GM04503 (cell line): ENCODE data around the gene ACTN1.

ENCODE experiments used
- DNase-seq: peaks from one replicate; pipeline ENCODE4 v3.0.0-alpha.2; 2012; ENCODE audit warnings: low read depth

ACTN1 gene

GRCh38 chr14:68969278-68970033 is 9.6 kb downstream of the ACTN1 start:
- no peak for DNase-seq

- DNase-seq = no peak
Measured at GRCh38 chr14:68968721-68969120, 10.4 kb downstream of the ACTN1 start.

GRCh38 chr14:68968051-68968450 is 11.1 kb downstream of the ACTN1 start:
- no peak for DNase-seq

GRCh38 chr14:68967459-68967940 is 11.6 kb downstream of the ACTN1 start:
- DNase-seq = no peak

- no peak for DNase-seq
Measured at GRCh38 chr14:68966872-68967301, 12.2 kb downstream of the ACTN1 start.

GRCh38 chr14:68965261-68965761 is 13.8 kb downstream of the ACTN1 start:
- no peak for DNase-seq

- no peak for DNase-seq
Measured at GRCh38 chr14:68964300-68965093, 14.6 kb downstream of the ACTN1 start.

- DNase-seq = no peak
Measured at GRCh38 chr14:68962681-68963080, 16.4 kb downstream of the ACTN1 start.

GRCh38 chr14:68961781-68962584 is 17.1 kb downstream of the ACTN1 start:
- no peak for DNase-seq

- no peak for DNase-seq
Measured at GRCh38 chr14:68961361-68961760, 17.7 kb downstream of the ACTN1 start.

- DNase-seq = no peak
Measured at GRCh38 chr14:68960123-68960522, 19.0 kb downstream of the ACTN1 start.

GRCh38 chr14:68959035-68959434 is 20.1 kb downstream of the ACTN1 start:
- DNase-seq = no peak

GRCh38 chr14:68958553-68958952 is 20.5 kb downstream of the ACTN1 start:
- no peak for DNase-seq

GRCh38 chr14:68957775-68958174 is 21.3 kb downstream of the ACTN1 start:
- DNase-seq = no peak

- no peak for DNase-seq
Measured at GRCh38 chr14:68956724-68957123, 22.4 kb downstream of the ACTN1 start.

GRCh38 chr14:68955851-68956179 is 23.3 kb downstream of the ACTN1 start:
- DNase-seq = no peak

GRCh38 chr14:68955164-68955850 is 23.8 kb downstream of the ACTN1 start:
- no peak for DNase-seq

GRCh38 chr14:68953196-68953555 is 25.9 kb downstream of the ACTN1 start:
- no peak for DNase-seq

GRCh38 chr14:68952531-68953195 is 26.4 kb downstream of the ACTN1 start:
- no peak for DNase-seq

- DNase-seq = no peak
Measured at GRCh38 chr14:68951800-68952530, 27.1 kb downstream of the ACTN1 start.
